Liver (tissue), 3 donors: ENCODE results near the gene MORN4.

Experiments used
- ATF3 ChIP-seq: IDR thresholded peaks from 2 replicates; pipeline ENCODE4 v1.6.1; 2016; ENCODE audit warnings: antibody characterized with exemption
- CTCF ChIP-seq: fragments of 150-350 bp; IDR thresholded peaks from 2 replicates; pipeline ENCODE4 v1.5.1; 2017; ENCODE audit warnings: improper control_type of control experiment, low read depth, low read length; ENCODE audit not compliant: missing input control
- EGR1 ChIP-seq, 2 donors: IDR thresholded peaks; 2 replicates each; pipeline ENCODE4 v1.6.1; 2016 to 2018; ENCODE audit warnings: antibody characterized with exemption in 2 of 2, low read depth in 2 of 2
- FOXA2 ChIP-seq: IDR thresholded peaks from 2 replicates; pipeline ENCODE4 v1.6.1; 2016; ENCODE audit warnings: antibody characterized with exemption
- GABPA ChIP-seq, 2 donors: IDR thresholded peaks in 1 of 2; conservative IDR thresholded peaks in 1 of 2; 2 replicates each; pipeline ENCODE4 v1.6.1; 2016; ENCODE audit warnings: antibody characterized with exemption in 2 of 2, mild to moderate bottlenecking in 1 of 2, moderate library complexity in 1 of 2
- MAX ChIP-seq: IDR thresholded peaks from 2 replicates; pipeline ENCODE4 v1.6.1; 2016; ENCODE audit warnings: antibody characterized with exemption
- YY1 ChIP-seq: IDR thresholded peaks from 2 replicates; pipeline ENCODE4 v1.6.1; 2016; ENCODE audit warnings: antibody characterized with exemption, mild to moderate bottlenecking
- donor health status: healthy.
- donor health status: healthy.

GRCh38 chr10:97607095-97607636 is 26.1 kb downstream of the MORN4 start:
- no peak for TF ChIP-seq GABPA (IDR thresholded peaks at IDR 0.05 in 1 of 2, conservative IDR thresholded peaks at IDR 0.05 in 1 of 2)
- no peak for TF ChIP-seq YY1
- no peak for TF ChIP-seq CTCF
- no peak for TF ChIP-seq EGR1 (IDR thresholded peaks at IDR 0.05; ENCODE audit: low read depth in 2 of 2)
- TF ChIP-seq MAX = no peak
- TF ChIP-seq FOXA2 = no peak
- no peak for TF ChIP-seq ATF3
